HCT116 (cell line): ENCODE results near the gene MORC1. TPM values are rescaled to one million over a fixed set of nuclear protein-coding genes. Genes with fewer than 3 reads are reported as not detected.

Experiments used
- ATAC-seq: fragments of 200-7000 bp; cut with Tn5 transposase; 2 replicates; pipeline ENCODE4 v1.9.1; 2020; ENCODE audit warnings: mild to moderate bottlenecking, moderate library complexity
- BruUV-seq: library from RNA; stranded (reverse); fragments of 400-500 nt; replicated peaks from 2 replicates; lab custom pipeline; 2021; lab: Mats Ljungman, UMichigan
- CTCF ChIA-PET: fragments of 300-600 bp; sonication (Branson Sonifier 250); formaldehyde crosslinking; loops from one replicate; lab custom pipeline; 2021; ENCODE audit warnings: antibody characterized with exemption; lab: Charles Lee
- POLR2A ChIA-PET: fragments of 300-600, 350-600 bp; sonication (Branson Sonifier 250); formaldehyde crosslinking; loops from one replicate; lab custom pipeline; 2021; ENCODE audit warnings: antibody characterized with exemption; lab: Charles Lee
- RAD21 ChIA-PET, 2 experiments: fragments of 300-600 bp; sonication (Branson Sonifier 250); formaldehyde crosslinking; loops; one replicate each; lab custom pipeline; 2023; ENCODE audit warnings: low total read pairs in 2 of 2; ENCODE audit not compliant: uncharacterized antibody in 2 of 2, unreplicated experiment in 2 of 2, low non-redundant PET in 1 of 2; lab: Charles Lee
- DNase-seq: peaks from one replicate; pipeline ENCODE4 v3.0.0-alpha.2; 2010; ENCODE audit warnings: low read depth, low spot score
- H2AFZ ChIP-seq: fragments of 200-600 bp; shearing (Covaris generic), sonication (generic); 2 replicates; pipeline ENCODE4 v1.6.1; 2017; ENCODE audit warnings: low read depth, mixed run types, mixed read lengths, antibody characterized with exemption, low read length; ENCODE audit not compliant: poor library complexity, severe bottlenecking
- H3K27ac ChIP-seq: 2 replicates; pipeline ENCODE4 v1.5.1; 2012; ENCODE audit warnings: low read depth, low read length
- H3K27me3 ChIP-seq: fragments of 200-600 bp; sonication (generic); 2 replicates; pipeline ENCODE4 v1.6.1; 2016; ENCODE audit warnings: mixed run types, low read length, mixed read lengths; ENCODE audit not compliant: insufficient read depth
- H3K36me3 ChIP-seq, 2 experiments: fragments of 200-500 bp in 1 of 2; fragments of 200-600 bp in 1 of 2; sonication (Bioruptor generic) in 1 of 2; sonication (generic) in 1 of 2; 2 replicates each; pipeline versions ENCODE4 v1.5.1 to v1.6.1; 2014 to 2016; ENCODE audit warnings: low read length in 2 of 2, inconsistent platforms in 1 of 2, mixed read lengths in 1 of 2, mixed run types in 1 of 2; ENCODE audit not compliant: insufficient read depth in 2 of 2, control insufficient read depth in 1 of 2
- H3K4me1 ChIP-seq, 2 experiments: fragments of 200-600 bp in 1 of 2; sonication (generic) in 1 of 2; 2 replicates each; pipeline versions ENCODE4 v1.5.1 to v1.6.1; 2012 to 2017; ENCODE audit warnings: low read length in 2 of 2, inconsistent platforms in 1 of 2, mild to moderate bottlenecking in 1 of 2, mixed read lengths in 1 of 2, mixed run types in 1 of 2, moderate library complexity in 1 of 2; ENCODE audit not compliant: insufficient read depth in 2 of 2, control insufficient read depth in 1 of 2
- H3K4me2 ChIP-seq: fragments of 200-600 bp; sonication (generic); 2 replicates; pipeline ENCODE4 v1.6.1; 2017; ENCODE audit warnings: mixed run types, low read length, mixed read lengths
- H3K4me3 ChIP-seq, 2 experiments: fragments of 200-600 bp in 1 of 2; sonication (generic) in 1 of 2; replicated peaks in 1 of 2; 2 replicates each; pipeline ENCODE4 v1.5.1; 2011 to 2016; ENCODE audit warnings: low read length in 2 of 2, control low read depth in 1 of 2, low read depth in 1 of 2, mild to moderate bottlenecking in 1 of 2, mixed read lengths in 1 of 2, mixed run types in 1 of 2
- H3K79me2 ChIP-seq: fragments of 200-600 bp; sonication (generic); 2 replicates; pipeline ENCODE4 v1.6.1; 2017; ENCODE audit warnings: mild to moderate bottlenecking, mixed run types, low read length, moderate library complexity, mixed read lengths; ENCODE audit not compliant: insufficient read depth
- H3K9ac ChIP-seq: fragments of 200-600 bp; sonication (generic); 2 replicates; pipeline ENCODE4 v1.6.1; 2016; ENCODE audit warnings: low read length, mixed read lengths
- H3K9me2 ChIP-seq: fragments of 200-600 bp; sonication (generic), shearing (Covaris generic); 2 replicates; pipeline ENCODE4 v1.6.1; 2017; ENCODE audit warnings: mixed run types, mild to moderate bottlenecking, moderate library complexity; ENCODE audit not compliant: insufficient read depth
- H3K9me3 ChIP-seq, 2 experiments: fragments of 200-500 bp in 1 of 2; fragments of 200-600 bp in 1 of 2; sonication (Bioruptor generic) in 1 of 2; sonication (generic) in 1 of 2; 2 replicates each; pipeline ENCODE4 v1.6.1; 2014 to 2017; ENCODE audit warnings: low read length in 2 of 2, mixed read lengths in 2 of 2, inconsistent platforms in 1 of 2, low read depth in 1 of 2, mild to moderate bottlenecking in 1 of 2, mixed run types in 1 of 2, moderate library complexity in 1 of 2; ENCODE audit not compliant: control insufficient read depth in 1 of 2, insufficient read depth in 1 of 2
- H4K20me1 ChIP-seq: fragments of 200-600 bp; sonication (generic), shearing (Covaris generic); 2 replicates; pipeline ENCODE4 v1.6.1; 2017; ENCODE audit warnings: mixed run types, mild to moderate bottlenecking, moderate library complexity; ENCODE audit not compliant: insufficient read depth
- ELF1 ChIP-seq: IDR thresholded peaks from 2 replicates; pipeline ENCODE4 v1.6.1; 2012; ENCODE audit warnings: low read depth, borderline replicate concordance
- EZH2 ChIP-seq: fragments of 200-600 bp; sonication (generic); IDR thresholded peaks from 2 replicates; pipeline ENCODE4 v1.6.1; 2017; ENCODE audit warnings: antibody characterized with exemption, mixed run types
- JUND ChIP-seq: IDR thresholded peaks from 2 replicates; pipeline ENCODE4 v1.6.1; 2012
- POLR2AphosphoS5 ChIP-seq: IDR thresholded peaks from 2 replicates; pipeline ENCODE4 v1.6.1; 2011; ENCODE audit warnings: mild to moderate bottlenecking, low read depth, low read length, moderate library complexity
- SP1 ChIP-seq: IDR thresholded peaks from 2 replicates; pipeline ENCODE4 v1.6.1; 2012; ENCODE audit warnings: low read depth
- SRF ChIP-seq: IDR thresholded peaks from 2 replicates; pipeline ENCODE4 v1.6.1; 2012; ENCODE audit warnings: low read depth
- TCF7L2 ChIP-seq: IDR thresholded peaks from 2 replicates; pipeline ENCODE4 v1.7.0; 2011; ENCODE audit warnings: borderline replicate concordance, inconsistent platforms; ENCODE audit not compliant: insufficient read depth, insufficient read length; ENCODE audit errors: extremely low read depth
- ZFX ChIP-seq: fragments of 450-650 bp; IDR thresholded peaks from 2 replicates; pipeline ENCODE4 v1.6.1; 2017
- intact Hi-C: fragments of 100-400 bp; cut with micrococcal nuclease; formaldehyde crosslinking; loops from 2 replicates; pipeline ENCODE4 v1.10.0; 2022
- total RNA-seq: library from RNA; stranded (reverse); gene quantifications from one replicate; pipeline ENCODE4 v1.2.1, GENCODE V29; 2021; ENCODE audit not compliant: unreplicated experiment
- TF ChIP-seq, protein P1 (sequence below): IDR thresholded peaks from 2 replicates; pipeline ENCODE4 v1.6.1; 2012; ENCODE audit warnings: low read depth
- TF ChIP-seq, protein P2 (sequence below), 3 experiments: fragments of 200-600 bp in 1 of 3; sonication (generic) in 1 of 3; IDR thresholded peaks in 2 of 3; conservative IDR thresholded peaks in 1 of 3; 2 replicates each; pipeline ENCODE4 v1.5.1; 2012 to 2017; ENCODE audit warnings: low read depth in 2 of 3, low read length in 2 of 3, antibody characterized with exemption in 1 of 3, borderline replicate concordance in 1 of 3, control low read depth in 1 of 3, mild to moderate bottlenecking in 1 of 3, mixed read lengths in 1 of 3, mixed run types in 1 of 3, moderate library complexity in 1 of 3; ENCODE audit not compliant: insufficient read depth in 1 of 3

The MORC1 gene
- total RNA-seq, 1 experiment from 2014 or later = not detected

DNA sequence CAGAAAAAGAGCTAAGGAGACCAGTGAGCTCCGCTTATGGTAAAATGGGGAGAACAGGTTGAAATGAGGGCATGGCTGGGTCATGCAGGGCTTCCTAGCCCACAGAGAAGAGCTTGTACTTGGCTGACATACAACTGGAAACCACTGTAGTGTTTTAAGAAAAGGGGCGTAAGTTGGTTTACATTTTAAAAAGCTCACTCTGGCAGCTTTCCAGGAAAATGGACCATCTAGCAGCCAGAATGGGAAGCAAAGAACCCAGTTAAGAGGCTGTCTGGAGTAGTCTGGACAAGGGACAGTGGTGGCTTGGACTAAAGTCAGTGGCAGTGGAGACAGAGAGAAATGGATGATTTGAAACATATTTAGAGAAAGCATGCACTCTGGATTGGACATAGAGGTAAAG lies 1.9 kb downstream of the MORC1 start:
- Histone ChIP-seq H3K27ac (no peak overlapping the region), H3K4me3 (no peak overlapping the region), H3K27me3 (no peaks in the 10 kb centered on the region), H3K4me2 (no peak overlapping the region), H3K9me2 (no peaks in the 10 kb centered on the region), H3K79me2 (no peaks in the 10 kb centered on the region), H3K9me3 (no peaks in the 10 kb centered on the region), H3K36me3 (no peaks in the 10 kb centered on the region), H3K9ac (no peak overlapping the region), H2AFZ (no peak overlapping the region), H3K4me1 (no peaks in the 10 kb centered on the region), H4K20me1 (no peaks in the 10 kb centered on the region)
- intact Hi-C loops = no loop called here
- ChIA-PET CTCF (no interaction called here), RAD21 (no interaction called here), POLR2A (no interaction called here)
- DNase-seq = no peak
- BruUV-seq = no TSS peak
- no peak for ATAC-seq
- no peak for TF ChIP-seq JUND
- TF ChIP-seq POLR2AphosphoS5 = no peak
- TF ChIP-seq ZFX = no peak
- TF ChIP-seq TCF7L2 = no peak
- TF ChIP-seq SRF = no peak
- no peak for TF ChIP-seq ELF1
- no peak for TF ChIP-seq EZH2
- TF ChIP-seq, protein P1, sequence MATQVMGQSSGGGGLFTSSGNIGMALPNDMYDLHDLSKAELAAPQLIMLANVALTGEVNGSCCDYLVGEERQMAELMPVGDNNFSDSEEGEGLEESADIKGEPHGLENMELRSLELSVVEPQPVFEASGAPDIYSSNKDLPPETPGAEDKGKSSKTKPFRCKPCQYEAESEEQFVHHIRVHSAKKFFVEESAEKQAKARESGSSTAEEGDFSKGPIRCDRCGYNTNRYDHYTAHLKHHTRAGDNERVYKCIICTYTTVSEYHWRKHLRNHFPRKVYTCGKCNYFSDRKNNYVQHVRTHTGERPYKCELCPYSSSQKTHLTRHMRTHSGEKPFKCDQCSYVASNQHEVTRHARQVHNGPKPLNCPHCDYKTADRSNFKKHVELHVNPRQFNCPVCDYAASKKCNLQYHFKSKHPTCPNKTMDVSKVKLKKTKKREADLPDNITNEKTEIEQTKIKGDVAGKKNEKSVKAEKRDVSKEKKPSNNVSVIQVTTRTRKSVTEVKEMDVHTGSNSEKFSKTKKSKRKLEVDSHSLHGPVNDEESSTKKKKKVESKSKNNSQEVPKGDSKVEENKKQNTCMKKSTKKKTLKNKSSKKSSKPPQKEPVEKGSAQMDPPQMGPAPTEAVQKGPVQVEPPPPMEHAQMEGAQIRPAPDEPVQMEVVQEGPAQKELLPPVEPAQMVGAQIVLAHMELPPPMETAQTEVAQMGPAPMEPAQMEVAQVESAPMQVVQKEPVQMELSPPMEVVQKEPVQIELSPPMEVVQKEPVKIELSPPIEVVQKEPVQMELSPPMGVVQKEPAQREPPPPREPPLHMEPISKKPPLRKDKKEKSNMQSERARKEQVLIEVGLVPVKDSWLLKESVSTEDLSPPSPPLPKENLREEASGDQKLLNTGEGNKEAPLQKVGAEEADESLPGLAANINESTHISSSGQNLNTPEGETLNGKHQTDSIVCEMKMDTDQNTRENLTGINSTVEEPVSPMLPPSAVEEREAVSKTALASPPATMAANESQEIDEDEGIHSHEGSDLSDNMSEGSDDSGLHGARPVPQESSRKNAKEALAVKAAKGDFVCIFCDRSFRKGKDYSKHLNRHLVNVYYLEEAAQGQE = no peak
- TF ChIP-seq, protein P2, sequence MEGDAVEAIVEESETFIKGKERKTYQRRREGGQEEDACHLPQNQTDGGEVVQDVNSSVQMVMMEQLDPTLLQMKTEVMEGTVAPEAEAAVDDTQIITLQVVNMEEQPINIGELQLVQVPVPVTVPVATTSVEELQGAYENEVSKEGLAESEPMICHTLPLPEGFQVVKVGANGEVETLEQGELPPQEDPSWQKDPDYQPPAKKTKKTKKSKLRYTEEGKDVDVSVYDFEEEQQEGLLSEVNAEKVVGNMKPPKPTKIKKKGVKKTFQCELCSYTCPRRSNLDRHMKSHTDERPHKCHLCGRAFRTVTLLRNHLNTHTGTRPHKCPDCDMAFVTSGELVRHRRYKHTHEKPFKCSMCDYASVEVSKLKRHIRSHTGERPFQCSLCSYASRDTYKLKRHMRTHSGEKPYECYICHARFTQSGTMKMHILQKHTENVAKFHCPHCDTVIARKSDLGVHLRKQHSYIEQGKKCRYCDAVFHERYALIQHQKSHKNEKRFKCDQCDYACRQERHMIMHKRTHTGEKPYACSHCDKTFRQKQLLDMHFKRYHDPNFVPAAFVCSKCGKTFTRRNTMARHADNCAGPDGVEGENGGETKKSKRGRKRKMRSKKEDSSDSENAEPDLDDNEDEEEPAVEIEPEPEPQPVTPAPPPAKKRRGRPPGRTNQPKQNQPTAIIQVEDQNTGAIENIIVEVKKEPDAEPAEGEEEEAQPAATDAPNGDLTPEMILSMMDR (IDR thresholded peaks at IDR 0.05 in 2 of 3, conservative IDR thresholded peaks at IDR 0.05 in 1 of 3; ENCODE audit: borderline replicate concordance in 1 of 3, insufficient read depth in 1 of 3, low read depth in 2 of 3, low read length in 2 of 3) = no peak
- TF ChIP-seq SP1 = no peak
